GM12878 (cell line): Measurements from ENCODE around the gene PRRT3. TPM values are rescaled to one million over a fixed set of nuclear protein-coding genes. Genes with fewer than 3 reads are reported as not detected.

ENCODE experiments used
- ATAC-seq: fragments of 200-7000 bp; cut with Tn5 transposase; 3 replicates; pipeline ENCODE4 v1.9.1; 2020; ENCODE audit warnings: mild to moderate bottlenecking, moderate library complexity
- BruUV-seq: library from RNA; stranded (reverse); fragments of 400-500 nt; replicated peaks from 2 replicates; lab custom pipeline; 2021; lab: Mats Ljungman, UMichigan
- CTCF ChIA-PET: fragments of 300-600 bp; sonication (Branson Sonifier 250); formaldehyde crosslinking; extraction: SDS; loops from one replicate; lab custom pipeline; 2021; ENCODE audit warnings: inconsistent platforms; lab: Yijun Ruan, JAX
- POLR2A ChIA-PET: fragments of 350-600 bp; formaldehyde crosslinking; extraction: SDS; loops from one replicate; lab custom pipeline; 2021; ENCODE audit warnings: inconsistent platforms; lab: Charles Lee
- RAD21 ChIA-PET: fragments of 300-600 bp; sonication (Branson Sonifier 250); formaldehyde crosslinking; loops from one replicate; lab custom pipeline; 2023; ENCODE audit warnings: antibody characterized with exemption; ENCODE audit not compliant: unreplicated experiment; lab: Charles Lee
- SMC1A ChIA-PET: fragments of 300-600 bp; sonication (Branson Sonifier 250); formaldehyde crosslinking; loops from one replicate; lab custom pipeline; 2023; ENCODE audit not compliant: unreplicated experiment, uncharacterized antibody; lab: Charles Lee
- DNase-seq: peaks from one replicate; pipeline ENCODE4 v3.0.0-alpha.2; 2011; ENCODE audit warnings: low read depth, low spot score
- FAIRE-seq: peaks from 3 replicates; lab custom pipeline; 2011; peaks lifted over from hg19 to GRCh38; lab: Jason Lieb, UNC
- H2AFZ ChIP-seq: 2 replicates; pipeline ENCODE4 v1.6.0; 2011; ENCODE audit warnings: low read depth, low read length, control low read depth; ENCODE audit not compliant: control insufficient read depth
- H3K27ac ChIP-seq: 2 replicates; pipeline ENCODE4 v1.5.1; 2011; ENCODE audit warnings: control low read depth; ENCODE audit not compliant: control insufficient read depth, insufficient read depth
- H3K27me3 ChIP-seq, 2 experiments: replicated peaks in 1 of 2; 2 replicates each; pipeline versions ENCODE4 v1.6.0 to v1.6.1; 2011; ENCODE audit warnings: low read length in 1 of 2; ENCODE audit not compliant: control insufficient read depth in 2 of 2, insufficient read depth in 2 of 2
- H3K36me3 ChIP-seq, 2 experiments: 2 replicates each; pipeline ENCODE4 v1.5.1; 2011; ENCODE audit warnings: low read length in 1 of 2; ENCODE audit not compliant: control insufficient read depth in 2 of 2, insufficient read depth in 2 of 2
- H3K4me1 ChIP-seq: 2 replicates; pipeline ENCODE4 v1.6.1; 2011; ENCODE audit warnings: mild to moderate bottlenecking, low read length, moderate library complexity, mixed read lengths; ENCODE audit not compliant: control insufficient read depth, insufficient read depth
- H3K4me2 ChIP-seq: 2 replicates; pipeline ENCODE4 v1.6.0; 2011; ENCODE audit warnings: control low read depth; ENCODE audit not compliant: control insufficient read depth, insufficient read depth
- H3K4me3 ChIP-seq: fragments of 200-600 bp; sonication (generic); 2 replicates; pipeline ENCODE4 v1.5.1; 2016
- H3K79me2 ChIP-seq: 2 replicates; pipeline ENCODE4 v1.6.0; 2011; ENCODE audit warnings: low read length; ENCODE audit not compliant: control insufficient read depth, insufficient read depth
- H3K9ac ChIP-seq: 2 replicates; pipeline ENCODE4 v1.8.0; 2011; ENCODE audit warnings: low read length, control low read depth, mixed read lengths; ENCODE audit not compliant: control insufficient read depth, insufficient read depth
- H3K9me3 ChIP-seq: replicated peaks from 3 replicates; pipeline ENCODE4 v1.5.1; 2011; ENCODE audit warnings: mild to moderate bottlenecking, low read length; ENCODE audit not compliant: control insufficient read depth, insufficient read depth
- H4K20me1 ChIP-seq: 2 replicates; pipeline ENCODE4 v1.6.0; 2011; ENCODE audit not compliant: control insufficient read depth, insufficient read depth
- ATF3 ChIP-seq: IDR thresholded peaks from 2 replicates; pipeline ENCODE4 v1.6.1; 2011; ENCODE audit warnings: low read depth, mild to moderate bottlenecking, low read length, moderate library complexity, borderline replicate concordance; ENCODE audit errors: extremely low read depth
- BCL3 ChIP-seq: IDR thresholded peaks from 2 replicates; pipeline ENCODE4 v1.6.1; 2011; ENCODE audit warnings: borderline replicate concordance, low read depth, mild to moderate bottlenecking, moderate library complexity, low read length; ENCODE audit not compliant: insufficient read depth, poor library complexity, severe bottlenecking
- CHD2 ChIP-seq: IDR thresholded peaks from 2 replicates; pipeline ENCODE4 v1.6.1; 2011; ENCODE audit warnings: low read depth, low read length, improper control_type of control experiment, borderline replicate concordance
- E2F8 ChIP-seq: fragments of 450-650 bp; IDR thresholded peaks from 2 replicates; pipeline ENCODE4 v1.6.1; 2018; ENCODE audit warnings: mild to moderate bottlenecking, low read depth, moderate library complexity; ENCODE audit not compliant: partially characterized antibody
- HDAC2 ChIP-seq: fragments of 200-600 bp; sonication (generic); IDR thresholded peaks from 2 replicates; pipeline ENCODE4 v1.6.1; 2017
- HDAC6 ChIP-seq: fragments of 200-600 bp; sonication (generic); IDR thresholded peaks from one replicate; pipeline ENCODE4 v1.8.0; 2017; ENCODE audit warnings: antibody characterized with exemption; ENCODE audit not compliant: unreplicated experiment
- IKZF1 ChIP-seq: fragments of 450-650 bp; conservative IDR thresholded peaks from 2 replicates; pipeline ENCODE4 v1.6.1; 2017; ENCODE audit warnings: antibody characterized with exemption, mild to moderate bottlenecking
- IKZF2 ChIP-seq, 2 experiments: fragments of 450-650 bp; IDR thresholded peaks; 2 replicates each; pipeline ENCODE4 v1.6.1; 2017; ENCODE audit warnings: mild to moderate bottlenecking in 2 of 2, moderate library complexity in 2 of 2
- LARP7 ChIP-seq: fragments of 450-650 bp; IDR thresholded peaks from 2 replicates; pipeline ENCODE4 v1.6.1; 2017; ENCODE audit warnings: mild to moderate bottlenecking
- PML ChIP-seq: IDR thresholded peaks from 2 replicates; pipeline ENCODE4 v1.6.1; 2012; ENCODE audit warnings: low read length, inconsistent platforms
- SP1 ChIP-seq: IDR thresholded peaks from one replicate; pipeline ENCODE4 v1.6.1; 2011; ENCODE audit warnings: low read depth, low read length
- ZBTB40 ChIP-seq: fragments of 450-650 bp; IDR thresholded peaks from 2 replicates; pipeline ENCODE4 v1.6.1; 2016; ENCODE audit warnings: mild to moderate bottlenecking, moderate library complexity, borderline replicate concordance
- ZNF217 ChIP-seq: fragments of 450-650 bp; IDR thresholded peaks from 2 replicates; pipeline ENCODE4 v1.6.1; 2017; ENCODE audit warnings: antibody characterized with exemption, mild to moderate bottlenecking
- WGBS: methylation state at CpG from one replicate; pipeline ENCODE4 v1.1.6; 2016; ENCODE audit warnings: low lambda C conversion rate; ENCODE audit not compliant: insufficient replicate concordance, insufficient coverage; ENCODE audit errors: missing lambda C conversion rate; 5-methylcytosine and 5-hydroxymethylcytosine counted together
- in situ Hi-C: fragments of 300-500 bp; cut with MboI; formaldehyde crosslinking; loops from 9 replicates; pipeline ENCODE4 v1.14.3; 2018; ENCODE audit warnings: mixed read lengths
- intact Hi-C: fragments of 100-400 bp; cut with micrococcal nuclease; formaldehyde crosslinking; loops from one replicate; pipeline ENCODE4 v1.14.2; 2022; ENCODE audit not compliant: unreplicated experiment
- polyA plus RNA-seq, 11 experiments: library from polyadenylated mRNA; depleted of rRNA in 4 of 11; unstranded in 6 of 11; stranded (reverse) in 5 of 11; fragments of >200 nt; fragmentation: Nextera tagmentation in 4 of 11; fragmentation: Illumina TruSeq in 1 of 11; extraction: Ambion mirVana in 4 of 11; extraction: Trizol in 1 of 11; gene quantifications; 1 replicate in 1 of 11; 2 replicates in 10 of 11; pipeline versions ENCODE4 v1.2.1 to v1.2.3, GENCODE V29; 2011 to 2016; ENCODE audit warnings: inconsistent platforms in 2 of 11, missing spikeins in 2 of 11, low read depth in 1 of 11
- total RNA-seq, 4 experiments: library from RNA; depleted of rRNA in 3 of 4; stranded (reverse); fragments of >200 nt in 3 of 4; fragmentation: Illumina TruSeq in 1 of 4; extraction: Trizol in 1 of 4; gene quantifications; 2 replicates each; pipeline versions ENCODE4 v1.2.1 to v1.2.3, GENCODE V29; 2013 to 2021

The PRRT3 gene
- total and polyA plus RNA-seq, 10 of the 15 experiments (the other 5 are each of a cell fraction or from before 2014, with no cell fraction given): 0.53 to 18.0 (median 7.1) TPM

- H3K9me3 ChIP-seq: no peaks in the 10 kb centered on the region
- peak; percentile 79 for ATAC-seq
- 11% methylated on average over 71 of the region's 99 CpGs for WGBS
- RAD21 ChIA-PET: interaction anchor here (1.2 kb wide), 1 partner anchor 18 kb away, joined by 5 read pairs; the partner anchor contains the start of gene CRELD1
- H4K20me1 ChIP-seq: no peaks in the 10 kb centered on the region
- POLR2A ChIA-PET: interaction anchor here (0.6 kb wide), 1 partner anchor 24 kb away, joined by 5 read pairs; no protein-coding TSS in a partner anchor
- SMC1A ChIA-PET: interaction anchor here (0.5 to 0.6 kb wide), 2 partner anchors 16 to 24 kb away, joined by 3 read pairs; no protein-coding TSS in a partner anchor
- no peak overlapping the region; the same call in 1 of the 2 replicates for H3K9ac ChIP-seq
- no TSS peak for BruUV-seq
- peak overlapping the region; percentile 54 for H3K4me3 ChIP-seq
- H3K27ac ChIP-seq: no peak overlapping the region
- H2AFZ ChIP-seq: peak overlapping the region; percentile 81
- peaks cover 0 to 2% of the 10 kb centered on the region in 2 experiments; a peak in 1 of 4 replicates for H3K27me3 ChIP-seq
- H3K36me3 ChIP-seq: no peaks in the 10 kb centered on the region
- intact Hi-C loops (no loop called here), in situ Hi-C loops (no loop called here)
- H3K4me1 ChIP-seq: peaks cover 10% of the 10 kb centered on the region
- peak overlapping the region; percentile 98 for H3K4me2 ChIP-seq
- CTCF ChIA-PET: interaction anchor here (4.4 kb wide), 1 partner anchor 18 kb away, joined by 31 read pairs; the partner anchor contains the start of gene CRELD1
- DNase-seq: no peak
- FAIRE-seq: no peak
- no peaks in the 10 kb centered on the region for H3K79me2 ChIP-seq
- TF ChIP-seq LARP7: peak; percentile 92
- no peak for TF ChIP-seq E2F8
- no peak for TF ChIP-seq HDAC2
- TF ChIP-seq ZNF217: 0 out of 2 replicates have a peak, but pooled peaks have one; percentile 39
- TF ChIP-seq IKZF2 (IDR thresholded peaks at IDR 0.05): peak; percentile 20 to 32; a peak in 2 of 4 replicates
- no peak for TF ChIP-seq PML
- no peak for TF ChIP-seq ZBTB40
- TF ChIP-seq BCL3: no peak
- no peak for TF ChIP-seq ATF3
- peak; percentile 69 for TF ChIP-seq IKZF1
- peak; percentile 52 for TF ChIP-seq HDAC6
- no peak for TF ChIP-seq CHD2
- no peak for TF ChIP-seq SP1
These were observed 36.7 kb downstream of the PRRT3 start for GRCh38 chr3:9915254-9916141.
